ENCODE measurements around the gene CCDC69.
"Not testable (repeated sequence)": the region's sequence is repeated elsewhere in the genome, so short reads cannot be mapped to it uniquely, and the experiment has no call there.

Gene CCDC69

GRCh38 chr5:151237685-151238084, 13.8 kb upstream of the CCDC69 start:
- H3K9me3 Mint-ChIP-seq = no peaks in the 10 kb centered on the region
- peak overlapping the region; percentile 76 for H3K4me3 Mint-ChIP-seq
- peaks cover 86% of the 10 kb centered on the region for H3K4me1 Mint-ChIP-seq
- peak overlapping the region; percentile 69 for H3K27ac Mint-ChIP-seq
- no peaks in the 10 kb centered on the region for H3K27me3 Mint-ChIP-seq
- H3K36me3 Mint-ChIP-seq = no peaks in the 10 kb centered on the region
- no peak for ATAC-seq

GRCh38 chr5:151236888-151237287, 13.0 kb upstream of the CCDC69 start:
- H3K36me3 Mint-ChIP-seq = no peaks in the 10 kb centered on the region
- peaks cover 82% of the 10 kb centered on the region for H3K4me1 Mint-ChIP-seq
- H3K9me3 Mint-ChIP-seq = no peaks in the 10 kb centered on the region
- no peak for ATAC-seq
- no peaks in the 10 kb centered on the region for H3K27me3 Mint-ChIP-seq
- H3K4me3 Mint-ChIP-seq = no peak overlapping the region
- no peak overlapping the region for H3K27ac Mint-ChIP-seq

- Mint-ChIP-seq H3K4me1 (peaks cover 70% of the 10 kb centered on the region), H3K27ac (peak overlapping the region; percentile 80)
- not testable (repeated sequence) for ATAC-seq, H3K9me3 Mint-ChIP-seq, H3K4me3 Mint-ChIP-seq, H3K27me3 Mint-ChIP-seq, H3K36me3 Mint-ChIP-seq
Observed at GRCh38 chr5:151235239-151235571, 11.3 kb upstream of the CCDC69 start.

- peak overlapping the region; percentile 80 for H3K27ac Mint-ChIP-seq
- H3K36me3 Mint-ChIP-seq = no peaks in the 10 kb centered on the region
- no peaks in the 10 kb centered on the region for H3K9me3 Mint-ChIP-seq
- ATAC-seq = peak; percentile 80
- peaks cover 65% of the 10 kb centered on the region for H3K4me1 Mint-ChIP-seq
- no peaks in the 10 kb centered on the region for H3K27me3 Mint-ChIP-seq
- H3K4me3 Mint-ChIP-seq = peak overlapping the region; percentile 34
Observed at GRCh38 chr5:151234476-151235238, 10.8 kb upstream of the CCDC69 start.

- peak; percentile 72 for ATAC-seq
- no peaks in the 10 kb centered on the region for H3K36me3 Mint-ChIP-seq
- peak overlapping the region; percentile 34 for H3K4me3 Mint-ChIP-seq
- H3K4me1 Mint-ChIP-seq = peaks cover 55% of the 10 kb centered on the region
- H3K9me3 Mint-ChIP-seq = no peaks in the 10 kb centered on the region
- H3K27ac Mint-ChIP-seq = peak overlapping the region; percentile 80
- no peaks in the 10 kb centered on the region for H3K27me3 Mint-ChIP-seq
Observed at GRCh38 chr5:151233616-151234085, 9.8 kb upstream of the CCDC69 start.

GRCh38 chr5:151231359-151231758, 7.5 kb upstream of the CCDC69 start:
- Mint-ChIP-seq H3K9me3 (no peaks in the 10 kb centered on the region), H3K4me3 (no peak overlapping the region), H3K27ac (peak overlapping the region; percentile 53), H3K4me1 (peaks cover 51% of the 10 kb centered on the region), H3K27me3 (no peaks in the 10 kb centered on the region), H3K36me3 (no peaks in the 10 kb centered on the region)
- ATAC-seq = no peak

DNA sequence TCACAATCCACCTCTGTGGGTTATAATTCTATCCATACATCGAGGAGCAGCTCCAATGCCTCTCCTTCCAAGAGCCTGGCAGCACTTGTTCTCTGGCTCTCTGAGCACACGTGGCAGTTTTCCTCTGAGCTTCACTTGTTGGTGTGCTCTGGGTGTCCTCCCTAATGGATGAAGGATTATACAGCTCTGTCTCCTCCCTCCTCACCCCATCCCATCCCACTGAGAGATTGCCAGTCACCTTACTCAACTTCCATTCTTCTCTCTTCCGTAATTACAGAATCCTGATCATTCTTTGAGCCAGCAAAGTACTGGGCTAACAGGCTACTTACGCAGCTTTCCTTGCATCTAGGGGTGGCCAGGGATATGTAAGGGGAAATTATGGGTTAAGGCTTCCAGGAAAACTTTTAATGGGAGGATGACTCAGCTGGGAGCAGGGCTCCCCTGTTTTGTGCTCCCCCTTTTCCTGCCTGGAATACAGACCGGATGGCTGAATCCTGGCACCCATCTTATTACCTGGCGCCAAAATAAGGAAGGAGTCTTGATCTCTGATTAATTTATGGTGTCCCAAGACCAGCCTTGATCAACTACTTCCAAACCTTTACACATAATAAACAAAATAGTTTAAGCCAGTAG, 6.3 kb upstream of the CCDC69 start:
- Mint-ChIP-seq H3K4me1 (peaks cover 47% of the 10 kb centered on the region), H3K27ac (no peak overlapping the region), H3K9me3 (no peaks in the 10 kb centered on the region), H3K27me3 (no peaks in the 10 kb centered on the region), H3K36me3 (no peaks in the 10 kb centered on the region), H3K4me3 (no peak overlapping the region)
- ATAC-seq = no peak

GRCh38 chr5:151228986-151229385, 5.1 kb upstream of the CCDC69 start:
- H3K9me3 Mint-ChIP-seq = no peaks in the 10 kb centered on the region
- no peak overlapping the region for H3K4me3 Mint-ChIP-seq
- H3K4me1 Mint-ChIP-seq = peaks cover 46% of the 10 kb centered on the region
- no peaks in the 10 kb centered on the region for H3K27me3 Mint-ChIP-seq
- H3K27ac Mint-ChIP-seq = no peak overlapping the region
- H3K36me3 Mint-ChIP-seq = no peaks in the 10 kb centered on the region
- no peak for ATAC-seq

DNA sequence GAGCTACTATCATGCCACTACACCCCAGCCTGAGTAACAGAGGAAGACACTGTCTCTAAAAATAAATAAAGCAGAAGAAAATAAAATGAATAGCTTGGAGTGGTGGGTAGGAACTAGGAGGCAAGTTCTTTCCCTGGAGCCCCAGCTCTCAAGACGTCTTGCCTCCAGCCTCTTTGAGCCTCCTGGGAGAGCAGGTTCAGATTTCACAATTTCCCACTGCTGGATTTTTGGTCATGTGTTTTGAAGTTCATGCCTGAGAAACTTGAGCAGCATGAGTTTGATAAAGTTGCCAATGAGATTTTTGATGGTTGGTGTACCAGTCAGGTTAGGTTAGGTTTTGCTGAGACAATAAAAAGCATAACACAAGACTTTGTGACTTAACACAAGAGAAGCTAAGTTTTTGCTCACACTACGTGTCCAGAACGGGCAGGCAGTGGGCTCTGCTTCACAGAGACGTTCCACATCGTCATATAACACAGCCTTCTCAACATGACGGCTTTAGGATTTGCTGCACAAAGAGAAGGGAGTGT, 4.1 kb upstream of the CCDC69 start:
- no peak for ATAC-seq
- Mint-ChIP-seq H3K27me3 (no peaks in the 10 kb centered on the region), H3K9me3 (no peaks in the 10 kb centered on the region), H3K4me1 (peaks cover 36% of the 10 kb centered on the region), H3K4me3 (no peak overlapping the region), H3K27ac (peak overlapping the region; percentile 42), H3K36me3 (no peaks in the 10 kb centered on the region)

GRCh38 chr5:151225475-151225874, 1.6 kb upstream of the CCDC69 start:
- Mint-ChIP-seq H3K27ac (peak overlapping the region; percentile 96), H3K4me3 (no peak overlapping the region), H3K27me3 (no peaks in the 10 kb centered on the region), H3K4me1 (peaks cover 49% of the 10 kb centered on the region), H3K36me3 (peaks cover 15% of the 10 kb centered on the region), H3K9me3 (no peaks in the 10 kb centered on the region)
- ATAC-seq = no peak

GRCh38 chr5:151225071-151225470, 1.2 kb upstream of the CCDC69 start:
- Mint-ChIP-seq H3K27ac (peak overlapping the region; percentile 96), H3K27me3 (no peaks in the 10 kb centered on the region), H3K36me3 (peaks cover 19% of the 10 kb centered on the region), H3K4me3 (no peak overlapping the region), H3K9me3 (no peaks in the 10 kb centered on the region), H3K4me1 (peaks cover 53% of the 10 kb centered on the region)
- no peak for ATAC-seq

DNA sequence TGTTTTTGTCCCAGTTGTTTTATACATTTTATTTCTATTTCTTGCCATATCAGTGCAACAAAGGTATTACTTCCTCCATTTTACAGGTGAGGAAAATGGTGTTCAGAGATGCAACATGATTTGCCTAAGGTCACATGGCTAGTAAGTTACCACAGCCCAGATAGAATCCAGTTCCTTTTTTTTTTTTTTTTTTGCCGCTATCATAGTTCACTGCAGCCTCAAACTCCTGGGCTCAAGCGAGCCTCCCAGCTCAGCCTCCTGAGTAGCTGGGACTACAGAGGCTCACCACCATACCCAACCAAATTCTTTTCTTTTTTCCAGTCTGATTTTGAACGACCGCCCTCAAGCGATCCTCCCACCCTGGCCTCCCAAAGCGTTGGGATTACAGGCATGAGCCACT, 480 bp upstream of the CCDC69 start:
- no peaks in the 10 kb centered on the region for H3K27me3 Mint-ChIP-seq
- H3K27ac Mint-ChIP-seq = peak overlapping the region; percentile 96
- H3K4me1 Mint-ChIP-seq = peaks cover 60% of the 10 kb centered on the region
- H3K36me3 Mint-ChIP-seq = peaks cover 23% of the 10 kb centered on the region
- H3K9me3 Mint-ChIP-seq = no peaks in the 10 kb centered on the region
- peak; percentile 69 for ATAC-seq
- peak overlapping the region; percentile 78 for H3K4me3 Mint-ChIP-seq

DNA sequence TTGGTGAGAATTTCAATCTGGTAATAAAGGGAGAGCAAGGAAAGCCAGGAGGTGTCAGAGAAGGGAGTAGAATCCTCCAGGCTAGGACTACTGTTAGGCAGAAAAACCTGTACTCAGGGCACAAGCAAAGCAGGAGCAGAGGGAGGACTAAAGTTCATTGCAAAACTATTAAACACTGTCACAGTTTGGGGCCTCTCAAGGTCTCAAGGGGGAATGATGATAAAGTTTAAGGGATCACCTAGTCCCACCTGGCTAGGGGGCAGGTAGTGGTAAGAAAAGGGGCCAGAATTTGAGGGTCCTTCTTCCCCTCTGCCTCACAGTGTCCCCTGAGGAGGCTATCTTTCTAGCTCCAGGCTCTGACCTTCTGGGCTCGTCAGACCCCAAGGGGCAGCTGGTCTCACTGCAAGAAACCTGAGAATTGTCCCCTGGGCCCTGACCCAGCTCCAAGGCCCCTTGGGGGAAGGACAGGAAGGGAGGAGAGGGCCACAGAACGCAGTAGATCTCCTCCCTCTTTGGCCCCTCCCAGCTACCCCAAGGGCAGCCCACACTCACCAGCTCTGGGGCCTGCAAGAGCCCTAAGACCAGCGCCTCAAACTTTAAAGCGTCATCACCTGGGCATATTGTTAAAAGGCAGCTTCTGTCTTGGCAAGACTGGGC, 974 bp downstream of the CCDC69 start:
- H3K27me3 Mint-ChIP-seq = no peaks in the 10 kb centered on the region
- H3K9me3 Mint-ChIP-seq = no peaks in the 10 kb centered on the region
- H3K36me3 Mint-ChIP-seq = peaks cover 31% of the 10 kb centered on the region
- H3K4me3 Mint-ChIP-seq = peak overlapping the region; percentile 78
- H3K27ac Mint-ChIP-seq = peak overlapping the region; percentile 96
- H3K4me1 Mint-ChIP-seq = peaks cover 70% of the 10 kb centered on the region
- ATAC-seq = peak; percentile 90

DNA sequence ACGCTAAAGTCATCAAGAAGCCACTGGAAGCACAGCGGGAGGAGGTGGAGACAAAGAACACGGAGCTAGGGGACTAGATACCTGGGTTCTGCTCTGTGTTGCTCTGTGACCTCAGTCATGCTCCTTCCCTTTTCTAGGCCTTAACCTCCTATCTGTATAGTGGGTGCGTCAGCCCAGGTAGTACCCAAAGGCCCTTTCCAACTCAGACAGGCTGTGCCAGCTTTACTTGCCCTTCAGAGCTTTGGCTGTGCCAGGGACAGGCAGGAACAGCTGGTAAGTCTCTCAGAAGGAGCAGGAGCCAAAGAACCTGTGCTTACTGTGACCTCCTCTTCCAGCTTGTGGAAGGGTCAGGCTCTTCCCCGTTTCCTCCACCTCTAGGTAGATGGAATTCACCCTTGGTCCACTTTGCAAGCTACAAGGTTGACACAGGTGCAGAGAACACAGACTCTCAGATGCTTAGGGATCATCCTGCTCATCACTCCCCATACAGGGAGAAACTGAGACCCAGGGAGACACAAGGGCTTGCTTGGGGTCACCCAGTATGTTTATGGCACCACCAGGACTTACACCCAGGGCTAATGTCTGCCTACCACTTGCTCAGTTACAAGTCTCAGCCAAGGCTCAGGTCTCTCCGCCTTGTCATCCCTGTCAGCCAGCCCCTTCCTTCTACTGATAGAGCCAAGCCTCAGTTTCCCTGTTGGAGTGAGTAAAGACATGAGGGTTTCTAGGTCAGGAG, 1.7 kb downstream of the CCDC69 start:
- ATAC-seq = no peak
- peaks cover 72% of the 10 kb centered on the region for H3K4me1 Mint-ChIP-seq
- H3K27me3 Mint-ChIP-seq = no peaks in the 10 kb centered on the region
- peaks cover 38% of the 10 kb centered on the region for H3K36me3 Mint-ChIP-seq
- peak overlapping the region; percentile 78 for H3K4me3 Mint-ChIP-seq
- no peaks in the 10 kb centered on the region for H3K9me3 Mint-ChIP-seq
- H3K27ac Mint-ChIP-seq = peak overlapping the region; percentile 96

- H3K9me3 Mint-ChIP-seq = no peaks in the 10 kb centered on the region
- no peak for ATAC-seq
- H3K36me3 Mint-ChIP-seq = peaks cover 43% of the 10 kb centered on the region
- no peaks in the 10 kb centered on the region for H3K27me3 Mint-ChIP-seq
- peak overlapping the region; percentile 96 for H3K27ac Mint-ChIP-seq
- H3K4me3 Mint-ChIP-seq = peak overlapping the region; percentile 78
- H3K4me1 Mint-ChIP-seq = peaks cover 76% of the 10 kb centered on the region
Observed at GRCh38 chr5:151221574-151221973, 2.3 kb downstream of the CCDC69 start.
